Measurements from ENCODE around the gene UNK.
"Not testable (repeated sequence)": the region's sequence is repeated elsewhere in the genome, so short reads cannot be mapped to it uniquely, and the experiment has no call there.

UNK gene

GRCh38 chr17:75778066-75778860 is 6.3 kb upstream of the UNK start:
- peak overlapping the region; percentile 90 for H3K27ac Mint-ChIP-seq
- H3K9me3 Mint-ChIP-seq, H3K27me3 Mint-ChIP-seq: not testable (repeated sequence)
- H3K4me3 Mint-ChIP-seq, result peak overlapping the region; percentile 98
- peaks cover 33% of the 10 kb centered on the region for H3K4me1 Mint-ChIP-seq
- peaks cover 28% of the 10 kb centered on the region for H3K36me3 Mint-ChIP-seq

- Mint-ChIP-seq H3K27ac (peak overlapping the region; percentile 90), H3K4me1 (peaks cover 39% of the 10 kb centered on the region), H3K36me3 (peaks cover 28% of the 10 kb centered on the region), H3K9me3 (no peaks in the 10 kb centered on the region), H3K4me3 (peak overlapping the region; percentile 98), H3K27me3 (no peaks in the 10 kb centered on the region)
Measured at GRCh38 chr17:75778861-75779249, 5.8 kb upstream of the UNK start.

GRCh38 chr17:75779250-75779986 is 5.2 kb upstream of the UNK start:
- Mint-ChIP-seq H3K27me3 (no peaks in the 10 kb centered on the region), H3K4me1 (peaks cover 39% of the 10 kb centered on the region), H3K4me3 (peak overlapping the region; percentile 98), H3K36me3 (peaks cover 28% of the 10 kb centered on the region), H3K27ac (peak overlapping the region; percentile 99), H3K9me3 (no peaks in the 10 kb centered on the region)

- no peaks in the 10 kb centered on the region for H3K9me3 Mint-ChIP-seq
- peak overlapping the region; percentile 98 for H3K4me3 Mint-ChIP-seq
- H3K4me1 Mint-ChIP-seq, result peaks cover 42% of the 10 kb centered on the region
- no peaks in the 10 kb centered on the region for H3K27me3 Mint-ChIP-seq
- H3K27ac Mint-ChIP-seq, result peak overlapping the region; percentile 99
- H3K36me3 Mint-ChIP-seq, result peaks cover 29% of the 10 kb centered on the region
Measured at GRCh38 chr17:75779987-75780889, 4.4 kb upstream of the UNK start.

- Mint-ChIP-seq H3K4me3 (peak overlapping the region; percentile 76), H3K36me3 (peaks cover 11% of the 10 kb centered on the region), H3K27me3 (no peaks in the 10 kb centered on the region), H3K4me1 (peaks cover 41% of the 10 kb centered on the region), H3K27ac (peak overlapping the region; percentile 94), H3K9me3 (no peaks in the 10 kb centered on the region)
Measured at GRCh38 chr17:75783069-75783783, 1.4 kb upstream of the UNK start.

- H3K9me3 Mint-ChIP-seq, result no peaks in the 10 kb centered on the region
- no peaks in the 10 kb centered on the region for H3K27me3 Mint-ChIP-seq
- H3K27ac Mint-ChIP-seq, result peak overlapping the region; percentile 94
- peaks cover 42% of the 10 kb centered on the region for H3K4me1 Mint-ChIP-seq
- peak overlapping the region; percentile 76 for H3K4me3 Mint-ChIP-seq
- H3K36me3 Mint-ChIP-seq, result peaks cover 4% of the 10 kb centered on the region
Measured at GRCh38 chr17:75783803-75784472, 668 bp upstream of the UNK start.

- Mint-ChIP-seq H3K27me3 (no peaks in the 10 kb centered on the region), H3K4me3 (peak overlapping the region; percentile 76), H3K4me1 (peaks cover 42% of the 10 kb centered on the region), H3K36me3 (peaks cover 2% of the 10 kb centered on the region), H3K27ac (peak overlapping the region; percentile 94), H3K9me3 (no peaks in the 10 kb centered on the region)
Measured at GRCh38 chr17:75785016-75785890, 647 bp downstream of the UNK start.

GRCh38 chr17:75791254-75791653 is 6.6 kb downstream of the UNK start:
- Mint-ChIP-seq H3K4me1 (peaks cover 47% of the 10 kb centered on the region), H3K36me3 (peaks cover 6% of the 10 kb centered on the region), H3K4me3 (no peak overlapping the region), H3K9me3 (no peaks in the 10 kb centered on the region), H3K27me3 (no peaks in the 10 kb centered on the region), H3K27ac (no peak overlapping the region)

GRCh38 chr17:75793460-75793859 is 8.9 kb downstream of the UNK start:
- peak overlapping the region; percentile 36 for H3K27ac Mint-ChIP-seq
- peaks cover 40% of the 10 kb centered on the region for H3K4me1 Mint-ChIP-seq
- H3K4me3 Mint-ChIP-seq, result no peak overlapping the region
- peaks cover 6% of the 10 kb centered on the region for H3K36me3 Mint-ChIP-seq
- no peaks in the 10 kb centered on the region for H3K9me3 Mint-ChIP-seq
- no peaks in the 10 kb centered on the region for H3K27me3 Mint-ChIP-seq

- Mint-ChIP-seq H3K9me3 (no peaks in the 10 kb centered on the region), H3K27ac (no peak overlapping the region), H3K27me3 (no peaks in the 10 kb centered on the region), H3K4me1 (peaks cover 32% of the 10 kb centered on the region), H3K4me3 (no peak overlapping the region), H3K36me3 (peaks cover 3% of the 10 kb centered on the region)
Measured at GRCh38 chr17:75795820-75796607, 11.4 kb downstream of the UNK start.

- peak overlapping the region; percentile 30 for H3K27ac Mint-ChIP-seq
- H3K9me3 Mint-ChIP-seq, result no peaks in the 10 kb centered on the region
- peaks cover 22% of the 10 kb centered on the region for H3K4me1 Mint-ChIP-seq
- no peak overlapping the region for H3K4me3 Mint-ChIP-seq
- peaks cover 2% of the 10 kb centered on the region for H3K36me3 Mint-ChIP-seq
- no peaks in the 10 kb centered on the region for H3K27me3 Mint-ChIP-seq
Measured at GRCh38 chr17:75799402-75799801, 14.8 kb downstream of the UNK start.

GRCh38 chr17:75803883-75804282 is 19.3 kb downstream of the UNK start:
- Mint-ChIP-seq H3K27ac (no peak overlapping the region), H3K36me3 (no peaks in the 10 kb centered on the region), H3K4me1 (peaks cover 13% of the 10 kb centered on the region)

GRCh38 chr17:75806822-75807500 is 22.4 kb downstream of the UNK start:
- no peaks in the 10 kb centered on the region for H3K27me3 Mint-ChIP-seq
- no peaks in the 10 kb centered on the region for H3K9me3 Mint-ChIP-seq
- peaks cover 13% of the 10 kb centered on the region for H3K4me1 Mint-ChIP-seq
- no peak overlapping the region for H3K4me3 Mint-ChIP-seq
- no peaks in the 10 kb centered on the region for H3K36me3 Mint-ChIP-seq
- no peak overlapping the region for H3K27ac Mint-ChIP-seq

More at GRCh38 chr17:75803883-75804282, 19.3 kb downstream of the UNK start:
- no peaks in the 10 kb centered on the region for H3K27me3 Mint-ChIP-seq
- H3K9me3 Mint-ChIP-seq, result no peaks in the 10 kb centered on the region
- no peak overlapping the region for H3K4me3 Mint-ChIP-seq

Data from activated naive CD4-positive, alpha-beta T cell treated with anti-CD3 and anti-CD28 coated beads, Interleukin-2, amount 50 U/mL, for 24 hours (primary cell).